Lower lobe of right lung (tissue), 2 donors: ENCODE measurements around the gene RFT1. TPM values are rescaled to one million over a fixed set of nuclear protein-coding genes. Genes with fewer than 3 reads are reported as not detected.

ENCODE experiments used
- ATAC-seq, 2 donors: fragments of 200-7000 bp; cut with Tn5 transposase; one replicate each; pipeline ENCODE4 v1.9.1; 2020 to 2022; ENCODE audit warnings: mild to moderate bottlenecking in 2 of 2, moderate library complexity in 2 of 2
- DNase-seq: peaks from one replicate; pipeline ENCODE4 v3.0.0-alpha.2; 2020
- H3K27ac ChIP-seq: fragments of 200-600 bp; one replicate; pipeline ENCODE4 v1.8.0; 2022
- H3K27me3 ChIP-seq: fragments of 200-600 bp; one replicate; pipeline ENCODE4 v1.8.0; 2022; ENCODE audit warnings: low read depth
- H3K36me3 ChIP-seq: fragments of 200-600 bp; one replicate; pipeline ENCODE4 v1.8.0; 2022; ENCODE audit warnings: mild to moderate bottlenecking
- H3K4me1 ChIP-seq: fragments of 200-600 bp; one replicate; pipeline ENCODE4 v1.8.0; 2022
- H3K4me3 ChIP-seq: fragments of 200-600 bp; one replicate; pipeline ENCODE4 v1.8.0; 2022; ENCODE audit warnings: mild to moderate bottlenecking
- H3K9me3 ChIP-seq: fragments of 200-600 bp; one replicate; pipeline ENCODE4 v1.8.0; 2022
- intact Hi-C: fragments of 100-400 bp; cut with DNase I; formaldehyde crosslinking; loops from one replicate; pipeline ENCODE4 v1.11.0; 2022
- total RNA-seq: library from RNA; stranded (reverse); fragmentation: NEBNext Ultra II Directional; extraction: Animal tissue kit (Norgen Biotek cat#: 25700); gene quantifications from one replicate; pipeline ENCODE4 v1.2.1, GENCODE V29; 2021
- TF ChIP-seq, protein P1 (sequence below): fragments of 200-600 bp; IDR thresholded peaks from one replicate; pipeline ENCODE4 v1.8.0; 2022; ENCODE audit warnings: antibody characterized with exemption, mild to moderate bottlenecking
- donor health status: DM: no; HTN: yes; CAD: no; lungs with severe emphysema.

The RFT1 gene
- total RNA-seq, 1 donor from 2014 or later, result 18.3 TPM

GRCh38 chr3:53071882-53072431 lies 58.3 kb downstream of the RFT1 start:
- TF ChIP-seq, protein P1, sequence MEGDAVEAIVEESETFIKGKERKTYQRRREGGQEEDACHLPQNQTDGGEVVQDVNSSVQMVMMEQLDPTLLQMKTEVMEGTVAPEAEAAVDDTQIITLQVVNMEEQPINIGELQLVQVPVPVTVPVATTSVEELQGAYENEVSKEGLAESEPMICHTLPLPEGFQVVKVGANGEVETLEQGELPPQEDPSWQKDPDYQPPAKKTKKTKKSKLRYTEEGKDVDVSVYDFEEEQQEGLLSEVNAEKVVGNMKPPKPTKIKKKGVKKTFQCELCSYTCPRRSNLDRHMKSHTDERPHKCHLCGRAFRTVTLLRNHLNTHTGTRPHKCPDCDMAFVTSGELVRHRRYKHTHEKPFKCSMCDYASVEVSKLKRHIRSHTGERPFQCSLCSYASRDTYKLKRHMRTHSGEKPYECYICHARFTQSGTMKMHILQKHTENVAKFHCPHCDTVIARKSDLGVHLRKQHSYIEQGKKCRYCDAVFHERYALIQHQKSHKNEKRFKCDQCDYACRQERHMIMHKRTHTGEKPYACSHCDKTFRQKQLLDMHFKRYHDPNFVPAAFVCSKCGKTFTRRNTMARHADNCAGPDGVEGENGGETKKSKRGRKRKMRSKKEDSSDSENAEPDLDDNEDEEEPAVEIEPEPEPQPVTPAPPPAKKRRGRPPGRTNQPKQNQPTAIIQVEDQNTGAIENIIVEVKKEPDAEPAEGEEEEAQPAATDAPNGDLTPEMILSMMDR, result no peak
- Histone ChIP-seq H3K9me3 (no peaks in the 10 kb centered on the region), H3K27me3 (no peaks in the 10 kb centered on the region), H3K4me1 (peaks cover 18% of the 10 kb centered on the region), H3K4me3 (peak overlapping the region; percentile 90), H3K36me3 (no peaks in the 10 kb centered on the region), H3K27ac (peak overlapping the region; percentile 82)
- intact Hi-C loops, result no loop called here
- no peak for ATAC-seq
- no peak for DNase-seq

DNA sequence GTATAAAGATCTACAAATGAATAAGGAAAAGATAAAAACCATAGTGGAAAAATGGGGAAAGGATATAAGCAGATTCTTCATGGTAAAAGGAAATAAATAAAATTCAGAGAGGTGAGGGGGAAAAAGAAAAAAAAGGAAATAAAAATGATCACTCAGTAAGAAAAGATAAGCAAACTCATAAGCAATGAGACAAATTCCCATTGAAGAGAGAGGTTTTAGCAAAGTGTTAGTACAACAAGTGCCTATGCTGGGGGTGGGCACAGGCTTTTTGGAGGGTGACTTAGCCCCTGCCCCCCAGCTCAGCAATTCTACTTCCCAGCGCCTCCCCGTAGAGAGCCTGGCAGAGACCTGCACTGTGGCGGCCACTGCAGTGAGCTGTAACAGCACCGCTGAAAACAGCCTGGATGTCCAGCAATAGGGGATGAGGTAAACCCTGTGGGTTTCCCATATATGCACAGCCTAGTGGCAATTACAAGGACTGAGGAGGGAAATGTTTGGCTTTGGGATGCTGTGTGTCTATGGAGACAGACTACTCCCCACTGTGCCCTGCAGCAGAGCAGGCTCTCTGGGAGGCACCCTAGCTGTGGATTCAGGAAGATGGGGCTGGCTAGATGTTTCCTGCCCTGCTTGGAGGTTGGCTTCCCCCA lies 60.7 kb downstream of the RFT1 start:
- DNase-seq, result no peak
- Histone ChIP-seq H3K27me3 (no peaks in the 10 kb centered on the region), H3K4me1 (peaks cover 18% of the 10 kb centered on the region), H3K27ac (no peak overlapping the region), H3K4me3 (no peak overlapping the region), H3K36me3 (no peaks in the 10 kb centered on the region), H3K9me3 (no peaks in the 10 kb centered on the region)
- TF ChIP-seq, protein P1, result no peak
- ATAC-seq, result no peak
- intact Hi-C loops, result no loop called here

- Histone ChIP-seq H3K27me3 (no peaks in the 10 kb centered on the region), H3K4me3 (no peak overlapping the region), H3K9me3 (no peaks in the 10 kb centered on the region), H3K4me1 (peaks cover 14% of the 10 kb centered on the region), H3K27ac (no peak overlapping the region), H3K36me3 (no peaks in the 10 kb centered on the region)
- intact Hi-C loops, result no loop called here
- DNase-seq (no peak), ATAC-seq (no peak)
- TF ChIP-seq, protein P1, result no peak
Measured at GRCh38 chr3:53068176-53068575, 62.1 kb downstream of the RFT1 start.

- ATAC-seq (no peak), DNase-seq (no peak)
- TF ChIP-seq, protein P1, result no peak
- no peaks in the 10 kb centered on the region for H3K36me3 ChIP-seq
- H3K4me1 ChIP-seq, result peaks cover 9% of the 10 kb centered on the region
- no peaks in the 10 kb centered on the region for H3K9me3 ChIP-seq
- no peak overlapping the region for H3K27ac ChIP-seq
- no peaks in the 10 kb centered on the region for H3K27me3 ChIP-seq
- intact Hi-C loops, result no loop called here
- H3K4me3 ChIP-seq, result no peak overlapping the region
Measured at GRCh38 chr3:53067567-53067966, 62.7 kb downstream of the RFT1 start.

- no peaks in the 10 kb centered on the region for H3K36me3 ChIP-seq
- H3K4me1 ChIP-seq, result no peaks in the 10 kb centered on the region
- H3K4me3 ChIP-seq, result no peak overlapping the region
- intact Hi-C loops, result no loop called here
- H3K27me3 ChIP-seq, result no peaks in the 10 kb centered on the region
- ATAC-seq, result no peak
- H3K27ac ChIP-seq, result no peak overlapping the region
- DNase-seq, result no peak
- TF ChIP-seq, protein P1, result no peak
- no peaks in the 10 kb centered on the region for H3K9me3 ChIP-seq
Measured at GRCh38 chr3:53065841-53066480, 64.3 kb downstream of the RFT1 start.
